MM.1S (cell line): ENCODE measurements around the gene GZMM.

ENCODE experiments used
- EZH2 ChIP-seq: fragments of 300-600 bp; sonication (generic); optimal IDR thresholded peaks from 2 replicates; pipeline ENCODE3; 2017; ENCODE audit warnings: low read depth, mild to moderate bottlenecking, antibody characterized with exemption, low read length, mixed read lengths
- EZH2phosphoT487 ChIP-seq: fragments of 300-600 bp; sonication (generic); IDR thresholded peaks from 2 replicates; pipeline ENCODE4 v1.6.1; 2018; ENCODE audit warnings: antibody characterized with exemption, low read length
- TF ChIP-seq, protein P1 (sequence below): fragments of 300-600 bp; sonication (generic); IDR thresholded peaks from 2 replicates; pipeline ENCODE4 v1.5.1; 2016; ENCODE audit warnings: antibody characterized with exemption, low read length, mixed read lengths

DNA sequence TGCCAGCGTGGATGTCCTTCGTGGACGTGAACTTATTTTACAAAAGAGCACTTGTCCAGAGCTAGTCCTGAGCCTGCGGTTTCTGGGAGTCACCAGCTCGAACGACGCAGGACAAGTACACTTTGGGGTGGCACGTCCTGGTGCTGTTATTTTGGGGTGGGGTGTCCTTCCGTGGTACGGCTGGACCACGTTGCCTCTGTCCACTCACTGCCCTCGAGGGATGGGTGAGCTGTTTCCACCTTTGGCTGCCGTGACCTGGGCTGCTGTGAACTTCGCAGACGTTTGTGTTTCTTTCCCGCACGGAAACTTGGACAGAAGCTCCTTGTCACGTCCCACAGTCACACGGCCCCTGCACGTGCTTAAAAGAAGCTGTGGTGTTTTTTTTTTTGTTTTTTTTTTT, 11.0 kb downstream of the GZMM start:
- TF ChIP-seq, protein P1, sequence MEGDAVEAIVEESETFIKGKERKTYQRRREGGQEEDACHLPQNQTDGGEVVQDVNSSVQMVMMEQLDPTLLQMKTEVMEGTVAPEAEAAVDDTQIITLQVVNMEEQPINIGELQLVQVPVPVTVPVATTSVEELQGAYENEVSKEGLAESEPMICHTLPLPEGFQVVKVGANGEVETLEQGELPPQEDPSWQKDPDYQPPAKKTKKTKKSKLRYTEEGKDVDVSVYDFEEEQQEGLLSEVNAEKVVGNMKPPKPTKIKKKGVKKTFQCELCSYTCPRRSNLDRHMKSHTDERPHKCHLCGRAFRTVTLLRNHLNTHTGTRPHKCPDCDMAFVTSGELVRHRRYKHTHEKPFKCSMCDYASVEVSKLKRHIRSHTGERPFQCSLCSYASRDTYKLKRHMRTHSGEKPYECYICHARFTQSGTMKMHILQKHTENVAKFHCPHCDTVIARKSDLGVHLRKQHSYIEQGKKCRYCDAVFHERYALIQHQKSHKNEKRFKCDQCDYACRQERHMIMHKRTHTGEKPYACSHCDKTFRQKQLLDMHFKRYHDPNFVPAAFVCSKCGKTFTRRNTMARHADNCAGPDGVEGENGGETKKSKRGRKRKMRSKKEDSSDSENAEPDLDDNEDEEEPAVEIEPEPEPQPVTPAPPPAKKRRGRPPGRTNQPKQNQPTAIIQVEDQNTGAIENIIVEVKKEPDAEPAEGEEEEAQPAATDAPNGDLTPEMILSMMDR = no peak
- TF ChIP-seq EZH2 (no peak), EZH2phosphoT487 (no peak)
